Loucy (cell line): ENCODE data around the gene LXN.

Experiments
- CTCF ChIP-seq: fragments of 200-600 bp; sonication (generic); conservative IDR thresholded peaks from 2 replicates; pipeline ENCODE4 v1.5.1; 2014; ENCODE audit warnings: mild to moderate bottlenecking, antibody characterized with exemption, low read length
- EZH2phosphoT487 ChIP-seq: fragments of 200-600 bp; IDR thresholded peaks from 2 replicates; pipeline ENCODE4 v1.6.1; 2018; ENCODE audit warnings: antibody characterized with exemption, mild to moderate bottlenecking, moderate library complexity, borderline replicate concordance

- TF ChIP-seq CTCF (no peak), EZH2phosphoT487 (no peak)
Measured at GRCh38 chr3:158658889-158659288, 13.6 kb downstream of the LXN start.
